GM12878 (cell line): ENCODE results near the gene TRUB2. TPM values are rescaled to one million over a fixed set of nuclear protein-coding genes. Genes with fewer than 3 reads are reported as not detected.

Experiments
- ATAC-seq: fragments of 200-7000 bp; cut with Tn5 transposase; 3 replicates; pipeline ENCODE4 v1.9.1; 2020; ENCODE audit warnings: mild to moderate bottlenecking, moderate library complexity
- BruUV-seq: library from RNA; stranded (reverse); fragments of 400-500 nt; replicated peaks from 2 replicates; lab custom pipeline; 2021; lab: Mats Ljungman, UMichigan
- CTCF ChIA-PET: fragments of 300-600 bp; sonication (Branson Sonifier 250); formaldehyde crosslinking; extraction: SDS; loops from one replicate; lab custom pipeline; 2021; ENCODE audit warnings: inconsistent platforms; lab: Yijun Ruan, JAX
- POLR2A ChIA-PET: fragments of 350-600 bp; formaldehyde crosslinking; extraction: SDS; loops from one replicate; lab custom pipeline; 2021; ENCODE audit warnings: inconsistent platforms; lab: Charles Lee
- RAD21 ChIA-PET: fragments of 300-600 bp; sonication (Branson Sonifier 250); formaldehyde crosslinking; loops from one replicate; lab custom pipeline; 2023; ENCODE audit warnings: antibody characterized with exemption; ENCODE audit not compliant: unreplicated experiment; lab: Charles Lee
- SMC1A ChIA-PET: fragments of 300-600 bp; sonication (Branson Sonifier 250); formaldehyde crosslinking; loops from one replicate; lab custom pipeline; 2023; ENCODE audit not compliant: unreplicated experiment, uncharacterized antibody; lab: Charles Lee
- DNase-seq: peaks from one replicate; pipeline ENCODE4 v3.0.0-alpha.2; 2011; ENCODE audit warnings: low read depth, low spot score
- FAIRE-seq: peaks from 3 replicates; lab custom pipeline; 2011; peaks lifted over from hg19 to GRCh38; lab: Jason Lieb, UNC
- H2AFZ ChIP-seq: 2 replicates; pipeline ENCODE4 v1.6.0; 2011; ENCODE audit warnings: low read depth, low read length, control low read depth; ENCODE audit not compliant: control insufficient read depth
- H3K27ac ChIP-seq: 2 replicates; pipeline ENCODE4 v1.5.1; 2011; ENCODE audit warnings: control low read depth; ENCODE audit not compliant: control insufficient read depth, insufficient read depth
- H3K27me3 ChIP-seq, 2 experiments: replicated peaks in 1 of 2; 2 replicates each; pipeline versions ENCODE4 v1.6.0 to v1.6.1; 2011; ENCODE audit warnings: low read length in 1 of 2; ENCODE audit not compliant: control insufficient read depth in 2 of 2, insufficient read depth in 2 of 2
- H3K36me3 ChIP-seq, 2 experiments: 2 replicates each; pipeline ENCODE4 v1.5.1; 2011; ENCODE audit warnings: low read length in 1 of 2; ENCODE audit not compliant: control insufficient read depth in 2 of 2, insufficient read depth in 2 of 2
- H3K4me1 ChIP-seq: 2 replicates; pipeline ENCODE4 v1.6.1; 2011; ENCODE audit warnings: mild to moderate bottlenecking, low read length, moderate library complexity, mixed read lengths; ENCODE audit not compliant: control insufficient read depth, insufficient read depth
- H3K4me2 ChIP-seq: 2 replicates; pipeline ENCODE4 v1.6.0; 2011; ENCODE audit warnings: control low read depth; ENCODE audit not compliant: control insufficient read depth, insufficient read depth
- H3K4me3 ChIP-seq: fragments of 200-600 bp; sonication (generic); 2 replicates; pipeline ENCODE4 v1.5.1; 2016
- H3K79me2 ChIP-seq: 2 replicates; pipeline ENCODE4 v1.6.0; 2011; ENCODE audit warnings: low read length; ENCODE audit not compliant: control insufficient read depth, insufficient read depth
- H3K9ac ChIP-seq: 2 replicates; pipeline ENCODE4 v1.8.0; 2011; ENCODE audit warnings: low read length, control low read depth, mixed read lengths; ENCODE audit not compliant: control insufficient read depth, insufficient read depth
- H3K9me3 ChIP-seq: replicated peaks from 3 replicates; pipeline ENCODE4 v1.5.1; 2011; ENCODE audit warnings: mild to moderate bottlenecking, low read length; ENCODE audit not compliant: control insufficient read depth, insufficient read depth
- H4K20me1 ChIP-seq: 2 replicates; pipeline ENCODE4 v1.6.0; 2011; ENCODE audit not compliant: control insufficient read depth, insufficient read depth
- CHD1 ChIP-seq: IDR thresholded peaks from 2 replicates; pipeline ENCODE4 v1.6.1; 2012; ENCODE audit warnings: low read depth, low read length, improper control_type of control experiment
- CREM ChIP-seq: IDR thresholded peaks from 2 replicates; pipeline ENCODE4 v1.6.1; 2014; ENCODE audit warnings: antibody characterized with exemption, low read depth
- E2F4 ChIP-seq: IDR thresholded peaks from 2 replicates; pipeline ENCODE4 v1.6.1; 2012; ENCODE audit warnings: low read depth, low read length, improper control_type of control experiment
- E2F8 ChIP-seq: fragments of 450-650 bp; IDR thresholded peaks from 2 replicates; pipeline ENCODE4 v1.6.1; 2018; ENCODE audit warnings: mild to moderate bottlenecking, low read depth, moderate library complexity; ENCODE audit not compliant: partially characterized antibody
- EGR1 ChIP-seq, 2 experiments: IDR thresholded peaks; 1 replicate in 1 of 2; 2 replicates in 1 of 2; pipeline ENCODE4 v1.6.1; 2011 to 2012; ENCODE audit warnings: low read depth in 2 of 2, low read length in 2 of 2, borderline replicate concordance in 1 of 2, mild to moderate bottlenecking in 1 of 2, moderate library complexity in 1 of 2
- JUNB ChIP-seq: IDR thresholded peaks from 2 replicates; pipeline ENCODE4 v1.6.1; 2016; ENCODE audit warnings: antibody characterized with exemption, mild to moderate bottlenecking
- MTA3 ChIP-seq: IDR thresholded peaks from 2 replicates; pipeline ENCODE4 v1.6.1; 2012; ENCODE audit warnings: low read length, inconsistent platforms, borderline replicate concordance
- MYC ChIP-seq: IDR thresholded peaks from 2 replicates; pipeline ENCODE4 v1.6.1; 2011; ENCODE audit warnings: mild to moderate bottlenecking, low read length, moderate library complexity, inconsistent platforms; ENCODE audit not compliant: insufficient read depth, insufficient replicate concordance, insufficient read length, severe bottlenecking
- NRF1 ChIP-seq: conservative IDR thresholded peaks from 2 replicates; pipeline ENCODE4 v1.6.1; 2011; ENCODE audit warnings: mild to moderate bottlenecking, low read depth, low read length, improper control_type of control experiment
- TAF1 ChIP-seq: IDR thresholded peaks from 2 replicates; pipeline ENCODE4 v1.6.1; 2011; ENCODE audit warnings: mild to moderate bottlenecking, low read depth, low read length, borderline replicate concordance
- TCF12 ChIP-seq: IDR thresholded peaks from 2 replicates; pipeline ENCODE4 v1.6.1; 2011; ENCODE audit warnings: low read depth, mild to moderate bottlenecking, low read length
- ZBTB40 ChIP-seq: fragments of 450-650 bp; IDR thresholded peaks from 2 replicates; pipeline ENCODE4 v1.6.1; 2016; ENCODE audit warnings: mild to moderate bottlenecking, moderate library complexity, borderline replicate concordance
- WGBS: methylation state at CpG from one replicate; pipeline ENCODE4 v1.1.6; 2016; ENCODE audit warnings: low lambda C conversion rate; ENCODE audit not compliant: insufficient replicate concordance, insufficient coverage; ENCODE audit errors: missing lambda C conversion rate; 5-methylcytosine and 5-hydroxymethylcytosine counted together
- in situ Hi-C: fragments of 300-500 bp; cut with MboI; formaldehyde crosslinking; loops from 9 replicates; pipeline ENCODE4 v1.14.3; 2018; ENCODE audit warnings: mixed read lengths
- intact Hi-C: fragments of 100-400 bp; cut with micrococcal nuclease; formaldehyde crosslinking; loops from one replicate; pipeline ENCODE4 v1.14.2; 2022; ENCODE audit not compliant: unreplicated experiment
- polyA plus RNA-seq, 11 experiments: library from polyadenylated mRNA; depleted of rRNA in 4 of 11; unstranded in 6 of 11; stranded (reverse) in 5 of 11; fragments of >200 nt; fragmentation: Nextera tagmentation in 4 of 11; fragmentation: Illumina TruSeq in 1 of 11; extraction: Ambion mirVana in 4 of 11; extraction: Trizol in 1 of 11; gene quantifications; 1 replicate in 1 of 11; 2 replicates in 10 of 11; pipeline versions ENCODE4 v1.2.1 to v1.2.3, GENCODE V29; 2011 to 2016; ENCODE audit warnings: inconsistent platforms in 2 of 11, missing spikeins in 2 of 11, low read depth in 1 of 11
- total RNA-seq, 4 experiments: library from RNA; depleted of rRNA in 3 of 4; stranded (reverse); fragments of >200 nt in 3 of 4; fragmentation: Illumina TruSeq in 1 of 4; extraction: Trizol in 1 of 4; gene quantifications; 2 replicates each; pipeline versions ENCODE4 v1.2.1 to v1.2.3, GENCODE V29; 2013 to 2021

TRUB2 gene
- total and polyA plus RNA-seq, 10 of the 15 experiments (the other 5 are each of a cell fraction or from before 2014, with no cell fraction given), result 2.8 to 70.5 (median 37.2) TPM

GRCh38 chr9:128275198-128276007 is 46.8 kb downstream of the TRUB2 start, which contains the start of gene GOLGA2:
Gene GOLGA2, minus strand, starts transcription at chr9:128276007. Its CDS starts 31 bp downstream, at chr9:128275976.
- FAIRE-seq, result no peak
- H3K4me2 ChIP-seq, result peak within 1 kb of the TSS; percentile 97
- POLR2A ChIA-PET, result interaction anchor here (0.6 to 1.3 kb wide), 12 partner anchors 10 to 203 kb away, joined by 3 to 7 read pairs (median 3); partner anchors contain the start of gene URM1
- peak; percentile 82 for TF ChIP-seq CREM
- TF ChIP-seq MYC, result no peak
- 0 out of 2 replicates have a peak, but pooled peaks have one; percentile 55 for TF ChIP-seq CHD1
- no peak for TF ChIP-seq NRF1
- no peak for TF ChIP-seq JUNB
- TF ChIP-seq ZBTB40, result no peak
- peak in 1 of 2 experiments; percentile 76; a peak in 2 of 3 replicates for TF ChIP-seq EGR1 (IDR thresholded peaks at IDR 0.05; ENCODE audit: borderline replicate concordance in 1 of 2, low read depth in 2 of 2, low read length in 2 of 2)
- no peak for TF ChIP-seq E2F8
- TF ChIP-seq TAF1, result 0 out of 2 replicates have a peak, but pooled peaks have one; percentile 17
- TF ChIP-seq E2F4, result no peak
- TF ChIP-seq MTA3, result no peak
- peak; percentile 42; the same call in 1 of the 2 replicates for TF ChIP-seq TCF12

More at GRCh38 chr9:128275198-128276007, 46.8 kb downstream of the TRUB2 start, which contains the start of gene GOLGA2:
- Histone ChIP-seq H4K20me1 (no peaks in the 10 kb centered on the region), H2AFZ (peak within 1 kb of the TSS; percentile 89), H3K9ac (peak within 1 kb of the TSS; percentile 95), H3K27me3 (no peaks in the 10 kb centered on the region), H3K4me3 (peak within 1 kb of the TSS; percentile 99), H3K79me2 (peaks cover 20% of the 10 kb centered on the region), H3K36me3 (peaks cover 2 to 7% of the 10 kb centered on the region in 2 experiments), H3K27ac (peak within 1 kb of the TSS; percentile 89), H3K9me3 (no peaks in the 10 kb centered on the region), H3K4me1 (0 out of 2 replicates have a peak, but pooled peaks cover 4% of the 10 kb centered on the region)
- intact Hi-C loops (loop anchor here (1.0 kb wide), 1 partner anchor 47 kb away; the partner anchor contains the start of genes COQ4 and TRUB2), in situ Hi-C loops (no loop called here)
- ATAC-seq, result peak; percentile 86
- RAD21 ChIA-PET, result interaction anchor here (0.9 to 1.0 kb wide), 2 partner anchors 20 to 147 kb away, joined by 3 to 4 read pairs; no protein-coding TSS in a partner anchor
- CTCF ChIA-PET, result interaction anchor here (0.5 kb wide), 1 partner anchor 1351 kb away, joined by 3 read pairs; the partner anchor contains the start of gene NTMT1
- 2% methylated on average over 34 of the region's 57 CpGs for WGBS
- no TSS peak for BruUV-seq
- SMC1A ChIA-PET, result interaction anchor here (0.9 to 1.2 kb wide), 4 partner anchors 17 to 115 kb away, joined by 3 to 5 read pairs (median 4); partner anchors contain the start of gene BBLN
- no peak for DNase-seq
